Loucy (cell line): Measurements from ENCODE around the gene TENM3.

Source experiments
- CTCF ChIP-seq: fragments of 200-600 bp; sonication (generic); conservative IDR thresholded peaks from 2 replicates; pipeline ENCODE4 v1.5.1; 2014; ENCODE audit warnings: mild to moderate bottlenecking, antibody characterized with exemption, low read length
- EZH2phosphoT487 ChIP-seq: fragments of 200-600 bp; IDR thresholded peaks from 2 replicates; pipeline ENCODE4 v1.6.1; 2018; ENCODE audit warnings: antibody characterized with exemption, mild to moderate bottlenecking, moderate library complexity, borderline replicate concordance

DNA sequence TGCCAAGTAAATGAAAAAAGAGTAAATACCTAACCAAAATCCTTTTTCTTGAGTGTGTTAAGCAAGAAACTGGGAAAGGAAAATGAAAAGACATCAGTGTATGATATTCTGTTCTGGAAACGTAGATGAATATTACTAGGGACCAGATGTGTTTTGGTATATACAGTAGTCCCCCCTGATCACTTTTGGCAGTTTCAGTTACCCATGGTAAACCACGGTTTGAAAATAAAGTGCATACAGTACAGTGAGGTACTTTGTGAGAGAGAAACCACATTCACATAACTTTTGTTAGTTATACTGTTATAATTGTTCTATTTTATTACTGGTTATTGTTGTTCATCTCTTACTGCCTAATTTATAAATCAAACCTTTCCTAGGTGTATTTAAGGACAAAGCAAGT is 250.9 kb downstream of the TENM3 start:
- TF ChIP-seq CTCF (no peak), EZH2phosphoT487 (no peak)
